GM21423 (cell line): Measurements from ENCODE around the gene PRKCH.

Source experiments
- ATAC-seq: cut with Tn5 transposase; IDR thresholded peaks from one replicate; pipeline ENCODE4 v1.9.1; 2021; ENCODE audit warnings: mild to moderate bottlenecking, moderate library complexity; ENCODE audit not compliant: unreplicated experiment

PRKCH gene

DNA sequence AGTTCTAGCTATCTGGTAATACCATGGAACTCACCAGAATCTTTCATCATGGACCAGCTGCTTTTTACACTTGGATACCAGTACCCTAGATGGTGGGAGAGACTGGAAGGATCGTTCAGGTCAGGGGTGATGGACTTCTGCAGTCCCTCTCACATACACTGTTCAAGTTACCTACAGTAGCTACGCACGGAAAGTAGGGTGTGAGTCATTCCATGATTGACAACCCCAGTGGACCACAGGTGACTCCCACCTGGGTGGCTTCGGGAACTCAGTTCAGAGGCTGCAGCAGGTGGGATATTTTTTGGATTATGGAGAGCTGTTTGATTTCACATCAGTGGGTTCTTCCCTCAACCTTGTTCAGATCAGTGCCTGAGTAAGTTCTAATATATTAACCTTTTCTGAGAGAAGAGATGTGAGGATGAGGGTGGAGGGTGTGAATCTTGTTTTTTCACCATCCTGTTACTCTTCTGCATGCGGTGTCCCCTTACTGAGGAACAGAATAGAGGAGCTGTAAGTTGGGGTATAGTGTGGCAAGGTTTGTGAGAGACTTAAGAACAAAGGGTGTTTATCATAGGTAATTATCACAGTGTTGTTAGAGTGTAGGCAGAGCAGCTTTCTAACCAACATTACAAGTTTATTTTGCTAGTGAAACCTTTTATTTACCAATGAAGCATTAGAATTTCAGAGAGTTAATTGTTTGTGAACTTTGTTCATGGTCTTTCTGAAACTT, 39.6 kb downstream of the PRKCH start:
- no peak for ATAC-seq

DNA sequence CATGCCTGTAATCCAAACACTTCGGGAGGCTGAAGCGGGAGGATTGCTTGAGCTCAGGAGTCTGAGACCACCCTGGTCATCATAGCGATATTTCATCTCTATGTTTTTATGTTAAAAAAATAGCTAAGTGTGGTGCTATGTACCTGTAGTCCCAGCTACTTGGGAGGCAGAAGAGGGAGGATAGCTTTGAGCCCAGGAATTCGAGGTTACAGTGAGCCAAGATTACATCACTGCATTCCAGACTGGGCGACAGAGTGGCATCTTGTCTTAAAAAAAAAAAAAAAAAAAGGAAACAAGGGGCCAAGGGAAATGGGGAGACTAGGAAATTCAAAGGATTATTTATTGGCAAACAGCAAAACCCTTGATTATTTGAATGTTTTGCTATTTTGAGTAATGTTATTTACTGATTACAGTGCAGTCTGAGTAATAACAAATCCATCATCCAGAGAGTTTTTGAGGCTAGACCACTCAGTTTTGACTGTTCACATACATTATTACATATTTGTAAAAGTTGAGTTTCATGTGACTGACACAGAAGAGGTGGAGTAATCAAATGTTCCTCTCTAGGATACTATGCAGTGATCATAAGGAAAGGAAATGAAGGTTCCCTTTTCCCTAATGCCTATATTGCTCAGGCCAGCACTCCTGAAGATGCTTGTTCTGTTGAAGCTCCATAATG, 40.8 kb downstream of the PRKCH start:
- no peak for ATAC-seq

DNA sequence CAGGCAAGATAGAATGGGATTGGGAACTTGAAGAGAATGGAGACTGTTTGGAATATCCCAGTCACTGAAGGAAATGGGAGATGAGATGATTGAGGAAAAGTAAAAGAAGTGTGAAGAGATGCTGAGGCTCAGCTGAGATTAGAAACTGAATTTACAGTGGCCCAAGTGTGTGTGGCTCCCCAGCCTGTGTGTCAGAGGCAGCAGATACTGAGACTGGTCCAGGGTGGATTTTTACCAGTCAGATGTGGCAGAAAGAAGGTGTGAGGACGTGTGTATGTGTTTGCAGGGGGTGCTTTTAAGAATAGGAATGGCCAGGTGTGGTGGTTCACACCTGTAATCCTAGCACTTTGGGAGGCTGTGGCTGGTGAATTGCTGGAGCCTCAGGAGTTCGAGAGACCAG, 42.9 kb downstream of the PRKCH start:
- ATAC-seq: no peak

DNA sequence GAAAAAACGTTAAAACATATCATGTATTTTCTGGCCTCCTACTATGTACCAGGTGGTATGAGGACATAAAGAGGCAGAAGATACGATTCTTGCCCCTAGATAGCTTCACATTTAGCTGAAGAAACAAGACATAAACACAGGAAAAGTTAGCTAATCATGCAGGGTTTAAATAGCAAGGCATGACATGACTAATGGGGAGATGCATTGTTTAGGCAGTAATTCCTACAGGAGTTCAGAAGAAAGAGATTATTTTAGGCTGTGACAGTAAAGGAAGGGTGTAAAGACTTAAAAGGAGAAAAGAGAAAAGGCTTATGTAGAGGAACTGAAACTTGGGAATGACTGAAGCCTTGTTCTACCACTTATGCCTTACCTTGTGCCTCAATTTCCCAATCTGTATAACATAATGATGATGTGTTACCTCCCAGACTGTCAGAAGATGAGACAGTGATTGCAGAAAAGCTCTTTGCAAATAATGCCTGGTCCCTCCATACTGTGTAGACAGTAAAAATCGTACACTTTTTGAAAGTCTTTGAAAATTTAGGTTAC, 44.4 kb downstream of the PRKCH start:
- ATAC-seq: no peak

- ATAC-seq: no peak
Observed at GRCh38 chr14:61368114-61368710, 46.8 kb downstream of the PRKCH start.

- ATAC-seq: no peak
Observed at GRCh38 chr14:61368781-61369453, 47.5 kb downstream of the PRKCH start.

DNA sequence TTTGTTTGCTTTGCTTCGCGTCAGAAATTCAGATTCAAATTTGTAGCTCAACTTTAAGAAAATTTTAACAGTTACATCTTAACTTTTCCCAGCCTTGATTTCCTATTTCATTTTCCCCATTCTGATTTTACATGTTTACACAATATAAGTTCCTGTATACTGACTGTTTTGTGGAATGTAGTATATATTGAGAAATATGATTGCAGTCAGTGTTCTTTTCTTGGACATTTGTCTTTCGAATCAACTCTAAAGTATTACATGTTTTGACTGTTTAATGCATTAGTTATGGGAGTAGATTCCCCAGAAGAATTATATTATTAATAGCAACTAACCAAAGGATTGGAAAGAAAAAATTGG, 48.1 kb downstream of the PRKCH start:
- ATAC-seq: no peak

- ATAC-seq: no peak
Observed at GRCh38 chr14:61372379-61372778, 51.0 kb downstream of the PRKCH start.

GRCh38 chr14:61372842-61373555, 51.6 kb downstream of the PRKCH start:
- no peak for ATAC-seq

GRCh38 chr14:61374284-61374683, 52.9 kb downstream of the PRKCH start:
- no peak for ATAC-seq

DNA sequence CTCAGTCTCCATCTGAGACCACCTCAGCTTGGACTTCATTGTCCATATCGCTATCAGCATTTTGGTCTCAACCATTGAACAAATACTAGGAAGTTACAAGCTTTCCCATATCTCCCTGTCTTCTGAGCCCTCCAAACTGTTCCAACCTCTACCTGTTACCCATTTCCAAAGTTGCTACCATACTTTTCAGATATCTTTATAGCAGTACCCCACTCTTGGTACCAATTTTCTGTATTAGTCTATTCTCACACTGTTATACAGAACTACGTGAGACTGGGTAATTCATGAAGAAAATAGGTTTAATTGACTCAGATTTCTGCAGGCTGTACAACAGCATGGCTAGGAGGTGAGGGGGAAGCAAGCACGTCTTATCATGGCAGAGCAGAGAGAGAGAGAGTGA, 53.8 kb downstream of the PRKCH start:
- ATAC-seq: no peak

GRCh38 chr14:61376314-61376713, 54.9 kb downstream of the PRKCH start:
- no peak for ATAC-seq

DNA sequence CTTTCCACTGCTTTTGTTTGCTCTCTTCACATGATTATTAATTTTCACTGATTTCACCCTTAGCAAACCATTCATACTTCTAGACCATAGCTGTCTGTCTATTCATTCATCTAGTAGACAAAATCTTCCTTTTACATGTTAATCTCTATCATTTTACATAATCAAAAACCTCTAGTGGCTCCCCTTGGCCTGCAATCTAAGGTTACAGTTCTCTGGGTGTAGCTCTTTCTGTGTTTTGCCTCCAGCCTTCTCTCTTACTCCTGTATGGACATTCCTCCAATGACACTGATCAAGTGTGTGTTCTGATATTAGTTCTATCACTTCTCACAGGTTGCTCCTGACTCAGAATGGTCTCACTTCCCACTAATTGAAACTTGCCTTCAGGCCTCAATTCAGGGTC, 56.4 kb downstream of the PRKCH start:
- ATAC-seq: no peak

GRCh38 chr14:61379639-61380184, 58.3 kb downstream of the PRKCH start:
- ATAC-seq: no peak

GRCh38 chr14:61380984-61381383, 59.6 kb downstream of the PRKCH start:
- ATAC-seq: no peak

- ATAC-seq: no peak
Observed at GRCh38 chr14:61381553-61381952, 60.2 kb downstream of the PRKCH start.

DNA sequence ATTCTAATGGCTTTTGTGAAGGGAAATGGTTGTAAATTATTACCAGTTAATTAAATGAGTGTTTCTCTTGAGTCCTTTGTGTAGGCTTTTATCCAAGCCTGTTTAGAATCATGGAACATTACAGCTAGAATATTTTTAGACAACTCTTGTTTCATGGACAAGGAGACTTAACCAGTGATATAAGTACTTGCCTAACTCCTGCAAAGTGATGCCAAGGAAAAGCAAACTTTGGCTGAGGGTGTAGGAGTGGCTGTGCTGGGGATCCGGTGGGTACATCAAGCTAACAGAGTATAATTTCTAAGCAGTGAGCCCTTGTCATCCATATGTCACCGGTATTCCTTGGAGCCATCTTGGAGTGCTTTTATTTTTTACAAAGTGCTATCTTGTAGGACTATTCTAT, 61.5 kb downstream of the PRKCH start:
- ATAC-seq: no peak

- ATAC-seq: no peak
Observed at GRCh38 chr14:61385002-61385685, 63.8 kb downstream of the PRKCH start.

GRCh38 chr14:61386173-61386772, 64.9 kb downstream of the PRKCH start:
- no peak for ATAC-seq

GRCh38 chr14:61387076-61387475, 65.7 kb downstream of the PRKCH start:
- no peak for ATAC-seq
